ENCODE results near the gene FBLN1. TPM values are rescaled to one million over a fixed set of nuclear protein-coding genes. Genes with fewer than 3 reads are reported as not detected.

Gene FBLN1
- total RNA-seq, 2 donors from 2014 or later = not detected

- H3K27me3 Mint-ChIP-seq (ENCODE audit: low read depth) = peaks cover 7% of the 10 kb centered on the region
- H3K9me3 Mint-ChIP-seq = peaks cover 0 to 2% of the 10 kb centered on the region in 2 donors
- no peaks in the 10 kb centered on the region for H3K36me3 Mint-ChIP-seq (ENCODE audit: insufficient read depth in 2 of 2)
- H3K4me3 Mint-ChIP-seq = no peak overlapping the region
- DNase-seq (no peak), ATAC-seq (replicated peaks in 1 of 2) (no peak)
- H3K27ac Mint-ChIP-seq = no peak overlapping the region
- peaks cover 6% of the 10 kb centered on the region for H3K4me1 Mint-ChIP-seq (ENCODE audit: low read depth)
These were observed 77.4 kb downstream of the FBLN1 start for GRCh38 chr22:45579806-45580725.

DNA sequence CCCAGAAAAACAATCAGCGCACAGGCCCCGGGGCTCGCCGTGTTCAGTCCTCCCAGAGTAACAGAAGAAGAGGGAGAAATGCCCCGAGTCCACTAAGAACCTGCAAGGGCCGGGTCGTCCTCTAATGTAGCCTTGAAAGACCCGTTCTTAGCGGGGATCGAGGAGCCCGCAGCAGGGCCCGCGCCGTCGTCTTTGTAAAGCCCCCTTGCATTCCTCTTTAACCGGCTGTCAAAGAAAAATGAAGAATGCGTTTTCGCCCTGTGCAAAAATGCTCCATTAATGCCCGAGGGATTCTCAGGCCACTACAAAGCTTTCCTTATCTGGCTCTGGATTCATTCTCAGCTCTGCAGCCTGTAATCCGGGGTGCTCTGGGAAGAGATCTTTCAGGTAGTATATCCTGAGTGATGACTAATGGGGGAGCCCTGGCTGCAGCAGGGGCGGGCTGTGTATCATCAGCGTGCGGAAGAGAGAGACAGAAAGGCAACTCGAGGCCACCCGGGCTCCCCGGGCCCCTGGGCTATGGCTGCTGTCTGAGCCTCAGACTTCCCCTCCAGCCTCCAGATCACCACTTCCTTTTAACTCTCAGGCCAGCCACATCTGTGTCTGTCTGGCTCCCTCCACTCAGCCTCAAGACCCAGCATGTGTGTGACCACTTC is 78.2 kb downstream of the FBLN1 start:
- peaks cover 6% of the 10 kb centered on the region for H3K4me1 Mint-ChIP-seq (ENCODE audit: low read depth)
- DNase-seq (no peak), ATAC-seq (replicated peaks in 1 of 2) (no peak)
- H3K4me3 Mint-ChIP-seq = no peak overlapping the region
- no peaks in the 10 kb centered on the region for H3K36me3 Mint-ChIP-seq (ENCODE audit: insufficient read depth in 2 of 2)
- peaks cover 0 to 2% of the 10 kb centered on the region in 2 donors for H3K9me3 Mint-ChIP-seq
- peaks cover 7% of the 10 kb centered on the region for H3K27me3 Mint-ChIP-seq (ENCODE audit: low read depth)
- H3K27ac Mint-ChIP-seq = no peak overlapping the region

DNA sequence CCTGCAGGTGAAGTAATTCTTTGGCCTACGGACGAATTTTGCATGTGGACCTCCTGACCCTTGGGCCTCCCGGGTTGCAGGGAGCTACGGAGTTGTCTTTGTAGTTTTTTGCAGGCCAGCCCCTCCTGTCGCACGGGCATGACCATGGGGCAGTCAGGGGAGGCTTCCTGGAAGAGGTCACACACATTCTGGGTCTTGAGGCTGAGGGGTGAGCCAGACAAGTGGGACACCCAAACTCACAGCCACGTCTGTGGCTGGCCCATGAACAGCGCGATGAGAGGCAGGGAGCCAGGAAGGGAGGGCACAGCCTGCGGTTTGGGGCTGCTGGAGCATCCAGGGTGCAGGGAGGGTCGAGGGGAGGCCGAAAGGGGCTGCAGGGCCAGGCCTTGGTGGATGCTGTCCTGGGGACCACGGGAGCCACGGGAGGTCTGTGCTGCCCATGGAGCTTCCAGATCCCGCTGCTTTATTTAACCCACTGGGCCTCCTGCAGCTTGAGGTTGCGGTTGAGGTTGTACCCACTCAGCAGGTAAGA is 78.9 kb downstream of the FBLN1 start:
- no peak overlapping the region for H3K27ac Mint-ChIP-seq
- peaks cover 6% of the 10 kb centered on the region for H3K4me1 Mint-ChIP-seq (ENCODE audit: low read depth)
- H3K4me3 Mint-ChIP-seq = no peak overlapping the region
- DNase-seq = no peak
- peaks cover 0 to 2% of the 10 kb centered on the region in 2 donors for H3K9me3 Mint-ChIP-seq
- peaks cover 7% of the 10 kb centered on the region for H3K27me3 Mint-ChIP-seq (ENCODE audit: low read depth)
- no peak for ATAC-seq (replicated peaks in 1 of 2)
- no peaks in the 10 kb centered on the region for H3K36me3 Mint-ChIP-seq (ENCODE audit: insufficient read depth in 2 of 2)

DNA sequence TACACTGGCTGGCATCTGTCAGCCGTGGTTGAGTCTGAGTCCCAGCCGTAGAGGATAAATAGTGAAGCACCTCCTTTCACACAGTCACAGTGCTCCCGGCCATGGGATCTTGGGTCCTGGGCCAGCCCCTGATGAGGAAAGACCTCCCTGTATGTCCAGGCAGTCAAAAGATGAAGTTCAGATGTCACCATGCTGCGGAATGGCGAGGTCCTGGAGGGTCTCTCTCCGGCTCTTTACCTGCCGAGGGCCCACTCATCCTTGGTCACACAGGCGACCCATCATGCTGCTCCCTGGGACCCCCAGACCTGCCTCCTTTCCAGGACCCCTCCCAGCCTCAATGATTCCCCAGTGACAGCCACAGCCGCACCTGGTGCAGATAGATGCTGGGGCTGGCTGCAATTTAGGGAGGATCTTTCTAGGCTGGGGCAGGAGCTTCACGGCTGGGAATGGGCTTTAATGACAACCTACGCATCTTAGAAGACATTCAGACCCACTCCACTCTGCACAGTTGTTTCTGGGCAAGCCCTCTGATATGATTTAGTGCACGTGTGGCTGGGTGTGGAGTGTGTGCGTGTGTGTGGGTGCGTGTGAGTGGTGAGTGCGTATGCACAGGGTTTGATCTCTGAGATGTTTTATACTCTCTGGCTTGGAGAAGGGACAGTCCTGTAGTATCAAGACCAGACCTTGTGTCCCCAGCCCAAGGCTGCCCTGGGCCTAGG is 79.7 kb downstream of the FBLN1 start:
- Mint-ChIP-seq H3K36me3 (ENCODE audit: insufficient read depth in 2 of 2) (no peaks in the 10 kb centered on the region), H3K4me3 (no peak overlapping the region), H3K9me3 (peaks cover 0 to 2% of the 10 kb centered on the region in 2 donors), H3K4me1 (ENCODE audit: low read depth) (peaks cover 6% of the 10 kb centered on the region), H3K27me3 (ENCODE audit: low read depth) (peaks cover 4% of the 10 kb centered on the region), H3K27ac (no peak overlapping the region)
- ATAC-seq (replicated peaks in 1 of 2) (no peak), DNase-seq (no peak)

DNA sequence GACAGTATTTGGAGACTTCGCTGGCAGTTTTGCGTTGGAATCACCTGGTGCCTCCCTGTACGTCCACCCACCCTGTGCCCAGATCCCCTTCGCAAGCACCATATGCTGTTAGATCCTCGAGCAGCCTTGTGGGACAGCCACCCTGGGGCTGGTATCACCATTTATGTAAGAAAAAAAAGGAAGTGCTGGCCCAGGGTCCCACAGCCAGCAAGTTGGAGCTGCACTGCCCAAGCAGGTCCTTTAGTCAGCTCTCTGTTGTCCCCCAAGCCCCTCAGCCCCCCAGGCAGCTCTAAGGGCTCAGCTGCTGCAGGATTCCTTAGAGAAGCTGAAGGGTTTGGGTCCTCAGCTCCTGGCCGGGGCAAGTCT is 80.3 kb downstream of the FBLN1 start:
- Mint-ChIP-seq H3K4me1 (ENCODE audit: low read depth) (peaks cover 6% of the 10 kb centered on the region), H3K4me3 (no peak overlapping the region), H3K9me3 (peaks cover 0 to 2% of the 10 kb centered on the region in 2 donors), H3K27ac (no peak overlapping the region), H3K36me3 (ENCODE audit: insufficient read depth in 2 of 2) (no peaks in the 10 kb centered on the region), H3K27me3 (ENCODE audit: low read depth) (peaks cover 5% of the 10 kb centered on the region)
- ATAC-seq (replicated peaks in 1 of 2) = no peak
- DNase-seq = no peak

DNA sequence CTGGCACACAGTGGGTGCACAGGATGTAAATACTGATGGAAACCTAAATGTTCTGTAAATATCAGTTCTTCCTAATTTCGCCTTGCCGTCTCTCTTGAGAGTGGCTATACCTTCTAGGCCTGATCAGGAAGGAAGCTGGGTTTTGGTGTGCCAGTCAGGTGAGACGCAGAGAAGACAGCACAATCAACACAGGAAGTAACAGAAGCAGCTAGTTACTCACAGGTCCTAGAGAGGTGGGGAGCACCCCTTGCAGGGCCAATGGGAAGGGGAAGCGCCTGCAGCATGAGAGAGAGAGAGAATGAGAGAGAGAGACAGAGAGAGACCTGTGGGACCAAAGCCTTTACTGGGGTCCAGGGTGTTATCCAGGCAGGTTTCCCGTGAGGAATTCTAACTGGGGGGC is 80.8 kb downstream of the FBLN1 start:
- DNase-seq = peak in 1 of 2 donors; percentile 3
- ATAC-seq (replicated peaks in 1 of 2) = peak in 1 of 2 donors; percentile 60
- Mint-ChIP-seq H3K27me3 (ENCODE audit: low read depth) (peaks cover 5% of the 10 kb centered on the region), H3K4me1 (ENCODE audit: low read depth) (peaks cover 6% of the 10 kb centered on the region), H3K36me3 (ENCODE audit: insufficient read depth in 2 of 2) (no peaks in the 10 kb centered on the region), H3K27ac (no peak overlapping the region), H3K9me3 (peaks cover 0 to 2% of the 10 kb centered on the region in 2 donors), H3K4me3 (no peak overlapping the region)

GRCh38 chr22:45584121-45584570 is 81.5 kb downstream of the FBLN1 start:
- Mint-ChIP-seq H3K4me1 (ENCODE audit: low read depth) (peaks cover 6% of the 10 kb centered on the region), H3K27ac (no peak overlapping the region), H3K27me3 (ENCODE audit: low read depth) (peaks cover 5% of the 10 kb centered on the region), H3K36me3 (ENCODE audit: insufficient read depth in 2 of 2) (no peaks in the 10 kb centered on the region), H3K4me3 (no peak overlapping the region), H3K9me3 (peaks cover 0 to 2% of the 10 kb centered on the region in 2 donors)
- DNase-seq (no peak), ATAC-seq (replicated peaks in 1 of 2) (no peak)

GRCh38 chr22:45584621-45585436 is 82.1 kb downstream of the FBLN1 start:
- DNase-seq (no peak), ATAC-seq (replicated peaks in 1 of 2) (no peak)
- Mint-ChIP-seq H3K27ac (no peak overlapping the region), H3K9me3 (peaks cover 0 to 2% of the 10 kb centered on the region in 2 donors), H3K4me1 (ENCODE audit: low read depth) (peaks cover 6% of the 10 kb centered on the region), H3K36me3 (ENCODE audit: insufficient read depth in 2 of 2) (no peaks in the 10 kb centered on the region), H3K27me3 (ENCODE audit: low read depth) (peaks cover 5% of the 10 kb centered on the region), H3K4me3 (no peak overlapping the region)

DNA sequence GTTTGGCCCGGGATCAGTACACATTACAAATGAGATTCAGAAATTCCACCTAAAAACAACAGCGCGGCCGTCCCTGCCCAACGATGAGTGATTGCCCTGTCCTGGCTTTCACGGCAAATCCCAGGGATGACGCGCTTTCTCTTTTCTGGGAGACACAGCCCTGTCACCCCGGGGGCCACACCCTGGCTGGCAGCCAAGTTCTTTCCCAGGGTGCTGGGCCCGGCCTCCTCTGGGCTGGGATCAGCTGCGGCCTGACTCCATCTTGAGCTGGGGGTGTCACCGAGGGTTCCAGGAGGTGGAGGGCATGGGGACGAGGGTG is 82.7 kb downstream of the FBLN1 start:
- no peaks in the 10 kb centered on the region for H3K36me3 Mint-ChIP-seq (ENCODE audit: insufficient read depth in 2 of 2)
- peaks cover 6% of the 10 kb centered on the region for H3K4me1 Mint-ChIP-seq (ENCODE audit: low read depth)
- peaks cover 5% of the 10 kb centered on the region for H3K27me3 Mint-ChIP-seq (ENCODE audit: low read depth)
- peaks cover 0 to 2% of the 10 kb centered on the region in 2 donors for H3K9me3 Mint-ChIP-seq
- DNase-seq (no peak), ATAC-seq (replicated peaks in 1 of 2) (no peak)
- no peak overlapping the region for H3K4me3 Mint-ChIP-seq
- no peak overlapping the region for H3K27ac Mint-ChIP-seq

DNA sequence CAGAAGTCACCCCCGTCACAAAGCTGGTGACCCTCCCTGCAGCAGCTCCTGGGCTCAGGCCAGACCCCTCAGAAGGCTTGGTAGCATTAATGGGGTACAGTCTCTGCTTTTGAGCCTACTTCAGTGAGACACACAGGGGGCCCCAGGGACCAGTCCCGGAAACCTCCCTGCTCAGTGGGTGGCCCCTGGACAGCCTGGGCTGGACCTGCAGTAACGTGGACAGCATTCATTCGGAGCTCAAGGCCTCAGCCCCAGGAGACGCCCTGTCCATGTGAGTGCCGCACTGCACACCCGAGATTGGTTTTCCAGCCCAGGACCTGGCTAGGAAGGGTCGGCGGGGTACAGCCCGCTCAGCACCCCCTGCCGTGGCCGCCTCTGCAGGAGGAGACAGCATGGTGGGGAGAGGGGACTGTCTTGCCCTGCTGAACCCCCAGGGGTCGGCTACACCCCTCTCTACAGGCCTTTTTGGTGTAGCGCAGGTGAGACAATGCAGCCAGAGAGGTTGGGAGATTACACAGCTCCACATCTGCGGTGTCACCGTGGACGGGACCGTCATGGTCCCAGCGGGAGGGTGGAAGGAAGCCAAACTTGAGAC is 83.4 kb downstream of the FBLN1 start:
- Mint-ChIP-seq H3K9me3 (peaks cover 0 to 2% of the 10 kb centered on the region in 2 donors), H3K27me3 (ENCODE audit: low read depth) (peaks cover 5% of the 10 kb centered on the region), H3K27ac (no peak overlapping the region), H3K36me3 (ENCODE audit: insufficient read depth in 2 of 2) (no peaks in the 10 kb centered on the region), H3K4me1 (ENCODE audit: low read depth) (peaks cover 6% of the 10 kb centered on the region), H3K4me3 (no peak overlapping the region)
- no peak for DNase-seq
- no peak for ATAC-seq (replicated peaks in 1 of 2)

DNA sequence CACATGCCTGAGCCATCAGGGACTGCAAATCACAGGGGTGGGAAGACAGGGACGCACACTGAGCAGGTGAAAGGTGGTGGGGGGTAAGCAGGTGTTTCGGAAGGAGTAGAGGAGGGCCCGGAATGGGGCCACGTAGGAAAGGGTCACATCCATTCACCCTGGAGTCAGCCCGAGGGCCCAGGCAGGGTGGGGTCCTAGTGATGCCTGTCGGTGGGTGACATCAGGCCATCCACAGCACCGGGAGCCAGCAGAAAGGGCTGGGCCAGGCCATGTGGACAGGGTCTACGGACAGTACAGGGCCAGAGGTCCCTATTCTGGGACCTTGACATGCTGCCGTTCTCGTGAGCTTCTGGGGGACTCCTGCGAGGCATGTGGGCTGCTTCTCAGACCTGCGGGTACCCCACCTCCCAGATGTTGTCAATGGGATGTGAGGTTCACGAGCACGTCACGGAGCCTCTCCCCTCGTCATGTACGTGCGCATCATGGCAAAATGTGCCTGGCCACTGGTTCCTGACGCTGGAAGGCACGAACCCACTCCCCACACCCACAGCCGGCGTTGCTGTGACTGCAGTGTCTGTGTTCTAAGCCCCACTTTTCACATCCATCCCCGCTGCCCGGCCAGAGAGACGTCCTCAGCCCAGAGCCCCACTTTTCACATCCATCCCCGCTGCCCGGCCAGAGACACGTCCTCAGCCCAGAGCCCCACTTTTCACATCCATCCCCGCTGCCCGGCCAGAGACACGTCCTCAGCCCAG is 84.1 kb downstream of the FBLN1 start:
- Mint-ChIP-seq H3K36me3 (ENCODE audit: insufficient read depth in 2 of 2) (no peaks in the 10 kb centered on the region), H3K4me1 (ENCODE audit: low read depth) (peaks cover 6% of the 10 kb centered on the region), H3K27ac (no peak overlapping the region), H3K9me3 (peaks cover 0 to 2% of the 10 kb centered on the region in 2 donors), H3K4me3 (no peak overlapping the region), H3K27me3 (ENCODE audit: low read depth) (peaks cover 5% of the 10 kb centered on the region)
- DNase-seq (no peak), ATAC-seq (replicated peaks in 1 of 2) (no peak)
